Inflammatory macrophage treated with lipopolysaccharide for 4 hours (primary cell): ENCODE results near the gene EPHX1.
A peak's percentile ranks its signal among the peaks of the same experiment; 100 is the strongest.
"Not testable (repeated sequence)": the region's sequence is repeated elsewhere in the genome, so short reads cannot be mapped to it uniquely, and the experiment has no call there.

Source experiments
- DNase-seq: peaks from one replicate; pipeline ENCODE4 v3.0.0-alpha.2; 2020

EPHX1 gene

GRCh38 chr1:225809842-225810578, at the start of gene EPHX1:
TSS of gene EPHX1 (plus strand) at chr1:225810124. CDS start at chr1:225828730, 18,606 bp downstream.
- DNase-seq: peak; percentile 82

GRCh38 chr1:225760531-225760930, 49.4 kb upstream of the EPHX1 start:
- DNase-seq: no peak

- not testable (repeated sequence) for DNase-seq
Observed at GRCh38 chr1:225761395-225761794, 48.5 kb upstream of the EPHX1 start.

GRCh38 chr1:225762002-225762441, 47.9 kb upstream of the EPHX1 start:
- no peak for DNase-seq

- DNase-seq: no peak
Observed at GRCh38 chr1:225762444-225762843, 47.5 kb upstream of the EPHX1 start.

GRCh38 chr1:225763716-225764548, 46.0 kb upstream of the EPHX1 start:
- DNase-seq: peak; percentile 42

- DNase-seq: no peak
Observed at GRCh38 chr1:225765982-225766674, 43.8 kb upstream of the EPHX1 start.

- DNase-seq: no peak
Observed at GRCh38 chr1:225766967-225767633, 42.8 kb upstream of the EPHX1 start.

- no peak for DNase-seq
Observed at GRCh38 chr1:225767634-225768540, 42.0 kb upstream of the EPHX1 start.

- DNase-seq: no peak
Observed at GRCh38 chr1:225768662-225769426, 41.1 kb upstream of the EPHX1 start.

- no peak for DNase-seq
Observed at GRCh38 chr1:225769687-225770086, 40.2 kb upstream of the EPHX1 start.

- no peak for DNase-seq
Observed at GRCh38 chr1:225770561-225771248, 39.2 kb upstream of the EPHX1 start.

GRCh38 chr1:225771661-225772322, 38.1 kb upstream of the EPHX1 start:
- no peak for DNase-seq

- DNase-seq: peak; percentile 73
Observed at GRCh38 chr1:225772323-225772768, 37.6 kb upstream of the EPHX1 start.

- DNase-seq: no peak
Observed at GRCh38 chr1:225772848-225773247, 37.1 kb upstream of the EPHX1 start.

- DNase-seq: no peak
Observed at GRCh38 chr1:225774281-225775147, 35.4 kb upstream of the EPHX1 start.

GRCh38 chr1:225776294-225776693, 33.6 kb upstream of the EPHX1 start:
- DNase-seq: no peak

- DNase-seq: no peak
Observed at GRCh38 chr1:225777058-225777582, 32.8 kb upstream of the EPHX1 start.
